Lung (tissue), 12 donors: ENCODE data around the gene NEURL1B. TPM values are rescaled to one million over a fixed set of nuclear protein-coding genes. Genes with fewer than 3 reads are reported as not detected.

Experiments used
- ATAC-seq: fragments of 200-7000 bp; cut with Tn5 transposase; one replicate; pipeline ENCODE4 v1.9.1; 2020; ENCODE audit warnings: moderate number of reproducible peaks; ENCODE audit not compliant: insufficient read depth, low FRiP score
- DNase-seq, 3 donors: peaks; one replicate each; pipeline ENCODE4 v3.0.0-alpha.2; 2013 to 2017
- H3K27ac ChIP-seq, 2 donors: one replicate each; pipeline ENCODE4 v1.5.1; 2013; ENCODE audit warnings: mild to moderate bottlenecking in 2 of 2, moderate library complexity in 2 of 2, control low read depth in 1 of 2, inconsistent platforms in 1 of 2, low read depth in 1 of 2, low read length in 1 of 2
- H3K27me3 ChIP-seq, 3 donors: one replicate each; pipeline ENCODE4 v1.5.1; 2013; ENCODE audit warnings: low read length in 2 of 3; ENCODE audit not compliant: control insufficient read depth in 3 of 3, insufficient read depth in 3 of 3
- H3K36me3 ChIP-seq, 4 donors: one replicate each; pipeline ENCODE4 v1.5.1; 2013; ENCODE audit warnings: low read length in 4 of 4, mild to moderate bottlenecking in 1 of 4, moderate library complexity in 1 of 4; ENCODE audit not compliant: control insufficient read depth in 4 of 4, insufficient read depth in 4 of 4
- H3K4me1 ChIP-seq, 5 donors: one replicate each; pipeline ENCODE4 v1.5.1; 2013; ENCODE audit warnings: low read length in 5 of 5, mild to moderate bottlenecking in 2 of 5, moderate library complexity in 1 of 5; ENCODE audit not compliant: control insufficient read depth in 5 of 5, insufficient read depth in 5 of 5
- H3K4me3 ChIP-seq: one replicate; pipeline ENCODE4 v1.5.1; 2013; ENCODE audit warnings: mild to moderate bottlenecking, control low read depth, moderate library complexity
- H3K9ac ChIP-seq, 2 donors: one replicate each; pipeline ENCODE4 v1.5.1; 2013; ENCODE audit warnings: low read length in 2 of 2, control low read depth in 1 of 2; ENCODE audit not compliant: insufficient read depth in 1 of 2
- H3K9me3 ChIP-seq, 4 donors: one replicate each; pipeline ENCODE4 v1.5.1; 2013; ENCODE audit warnings: low read length in 3 of 4, mild to moderate bottlenecking in 1 of 4, moderate library complexity in 1 of 4; ENCODE audit not compliant: control insufficient read depth in 4 of 4, insufficient read depth in 3 of 4
- CTCF ChIP-seq: IDR thresholded peaks from 2 replicates; pipeline ENCODE4 v1.5.1; 2012; ENCODE audit warnings: mild to moderate bottlenecking; ENCODE audit errors: control extremely low read depth, extremely low read depth
- WGBS, 2 donors: extraction: QIAGEN DNeasy Blood & Tissue Kit; methylation state at CpG; one replicate each; pipeline ENCODE4 v1.1.7; 2013; 5-methylcytosine and 5-hydroxymethylcytosine counted together
- polyA plus RNA-seq, 2 donors: library from polyadenylated mRNA; stranded (reverse); fragments of 200-250 nt; gene quantifications; one replicate each; pipeline ENCODE4 v1.2.1, GENCODE V29; 2013
- total RNA-seq, 2 donors: library from RNA; depleted of rRNA in 1 of 2; stranded (reverse); fragments of >200 nt in 1 of 2; gene quantifications; one replicate each; pipeline ENCODE4 v1.2.1, GENCODE V29; 2014 to 2021
- donor health status: control.
- donor health status: control.
- donor health status: Bipolar disorder and iron deficiency.
- donor health status: healthy.
- donor health status: DM: yes; HTN: yes; CAD: no.

NEURL1B gene
- total and polyA plus RNA-seq, 4 donors: 5.1 to 26.4 (median 11.8) TPM

GRCh38 chr5:172593306-172593705 is 47.8 kb upstream of the NEURL1B start:
- Histone ChIP-seq H3K27me3 (peaks cover 0 to 3% (median 0%) of the 10 kb centered on the region in 3 donors), H3K4me3 (no peak overlapping the region), H3K4me1 (peaks cover 0 to 2% (median 0%) of the 10 kb centered on the region in 5 donors), H3K9me3 (peaks cover 0 to 1% (median 0%) of the 10 kb centered on the region in 4 donors), H3K9ac (no peak overlapping the region), H3K27ac (no peak overlapping the region), H3K36me3 (no peaks in the 10 kb centered on the region)
- no peak for ATAC-seq
- DNase-seq: no peak
- WGBS, 2 donors: 86 to 94% methylated on average over 12 of the region's 12 CpGs
- no peak for TF ChIP-seq CTCF

- ATAC-seq (no peak), DNase-seq (no peak)
- Histone ChIP-seq H3K9me3 (peaks cover 0 to 1% (median 0%) of the 10 kb centered on the region in 4 donors), H3K27ac (no peak overlapping the region), H3K36me3 (no peaks in the 10 kb centered on the region), H3K27me3 (peaks cover 0 to 3% (median 0%) of the 10 kb centered on the region in 3 donors), H3K4me3 (no peak overlapping the region), H3K9ac (no peak overlapping the region), H3K4me1 (peaks cover 0 to 2% (median 0%) of the 10 kb centered on the region in 5 donors)
- WGBS, 2 donors: 93 to 95% methylated on average over 8 of the region's 8 CpGs
- TF ChIP-seq CTCF: no peak
Observed at GRCh38 chr5:172593721-172594235, 47.3 kb upstream of the NEURL1B start.

GRCh38 chr5:172594431-172594830 is 46.6 kb upstream of the NEURL1B start:
- Histone ChIP-seq H3K4me3 (no peak overlapping the region), H3K9me3 (peaks cover 0 to 1% (median 0%) of the 10 kb centered on the region in 4 donors), H3K36me3 (no peaks in the 10 kb centered on the region), H3K27me3 (peaks cover 0 to 3% (median 0%) of the 10 kb centered on the region in 3 donors), H3K9ac (no peak overlapping the region), H3K4me1 (peaks cover 0 to 4% (median 0%) of the 10 kb centered on the region in 5 donors), H3K27ac (no peak overlapping the region)
- no peak for ATAC-seq
- no peak for DNase-seq
- 75 to 85% methylated on average over 8 of the region's 8 CpGs for WGBS, 2 donors
- no peak for TF ChIP-seq CTCF
